Measurements from ENCODE around the gene ADAMTS2.

- TF ChIP-seq TAF1 (IDR thresholded peaks at IDR 0.05; ENCODE audit: low read depth, low read length) (no peak), POLR2A (IDR thresholded peaks at IDR 0.05; ENCODE audit: low read depth, low read length) (no peak), POLR2AphosphoS5 (IDR thresholded peaks at IDR 0.05; ENCODE audit: low read depth, low read length) (no peak), PAX5 (IDR thresholded peaks at IDR 0.05; ENCODE audit: insufficient read depth, low read length, severe bottlenecking) (no peak), POU2F2 (IDR thresholded peaks at IDR 0.05; ENCODE audit: low read depth, low read length) (no peak), SPI1 (IDR thresholded peaks at IDR 0.05; ENCODE audit: low read depth, low read length) (no peak)
Measured at GRCh38 chr5:179376701-179377420, 31.6 kb upstream of the ADAMTS2 start.

All from GM12891 (cell line).